ENCODE results near the gene SBK3. TPM values are rescaled to one million over a fixed set of nuclear protein-coding genes. Genes with fewer than 3 reads are reported as not detected.

The SBK3 gene
- total RNA-seq, 1 experiment from 2014 or later: not detected

GRCh38 chr19:55552206-55552605, 6.9 kb upstream of the SBK3 start:
- Mint-ChIP-seq H3K27ac (ENCODE audit: low read depth, unreplicated experiment) (no peak overlapping the region), H3K4me3 (ENCODE audit: unreplicated experiment) (no peak overlapping the region), H3K36me3 (ENCODE audit: insufficient read depth, unreplicated experiment) (no peaks in the 10 kb centered on the region), H3K4me1 (ENCODE audit: insufficient read depth, unreplicated experiment) (peaks cover 13% of the 10 kb centered on the region), H3K27me3 (ENCODE audit: insufficient read depth, unreplicated experiment) (no peaks in the 10 kb centered on the region), H3K9me3 (ENCODE audit: unreplicated experiment) (no peaks in the 10 kb centered on the region)
- no TSS peak for BruUV-seq (replicated peaks)
- CTCF ChIA-PET: interaction anchor here (1.1 kb wide), 1 partner anchor 35 kb away, joined by 5 read pairs; no protein-coding TSS in a partner anchor
- TF ChIP-seq CTCF (IDR thresholded peaks at IDR 0.05; ENCODE audit: unreplicated experiment): no peak
- DNase-seq (ENCODE audit: unreplicated experiment): no peak
- intact Hi-C loops (cut with micrococcal nuclease): no loop called here
- POLR2A ChIA-PET: no interaction called here

DNA sequence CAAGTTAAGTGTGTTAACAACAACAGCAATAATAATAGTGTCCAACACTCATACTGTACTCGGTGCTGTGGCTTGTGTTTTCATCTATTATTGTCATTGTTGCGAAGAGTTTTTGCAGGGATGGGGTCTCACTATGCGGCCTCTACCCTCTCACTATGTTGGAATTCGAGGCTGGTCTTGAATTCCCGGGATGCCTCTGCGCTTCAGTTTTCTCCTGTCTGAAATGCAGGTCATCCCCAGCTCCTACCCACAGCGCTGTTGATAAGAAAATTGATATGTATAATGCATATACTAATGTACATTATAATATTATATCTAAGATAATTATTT, 4.9 kb upstream of the SBK3 start:
- Mint-ChIP-seq H3K4me1 (ENCODE audit: insufficient read depth, unreplicated experiment) (peaks cover 17% of the 10 kb centered on the region), H3K27me3 (ENCODE audit: insufficient read depth, unreplicated experiment) (peaks cover 12% of the 10 kb centered on the region), H3K4me3 (ENCODE audit: unreplicated experiment) (no peak overlapping the region), H3K36me3 (ENCODE audit: insufficient read depth, unreplicated experiment) (no peaks in the 10 kb centered on the region), H3K27ac (ENCODE audit: low read depth, unreplicated experiment) (no peak overlapping the region), H3K9me3 (ENCODE audit: unreplicated experiment) (no peaks in the 10 kb centered on the region)
- no TSS peak for BruUV-seq (replicated peaks)
- intact Hi-C loops (cut with micrococcal nuclease): no loop called here
- TF ChIP-seq CTCF (IDR thresholded peaks at IDR 0.05; ENCODE audit: unreplicated experiment): no peak
- no peak for DNase-seq (ENCODE audit: unreplicated experiment)
- ChIA-PET CTCF (no interaction called here), POLR2A (interaction anchor here (0.5 kb wide), 1 partner anchor 389 kb away, joined by 3 read pairs; no protein-coding TSS in a partner anchor)

GRCh38 chr19:55549500-55550320, 4.4 kb upstream of the SBK3 start:
- ChIA-PET POLR2A (interaction anchor here (0.5 kb wide), 1 partner anchor 389 kb away, joined by 3 read pairs; no protein-coding TSS in a partner anchor), CTCF (no interaction called here)
- DNase-seq (ENCODE audit: unreplicated experiment): peak; percentile 61
- intact Hi-C loops (cut with micrococcal nuclease): no loop called here
- Mint-ChIP-seq H3K36me3 (ENCODE audit: insufficient read depth, unreplicated experiment) (no peaks in the 10 kb centered on the region), H3K9me3 (ENCODE audit: unreplicated experiment) (no peaks in the 10 kb centered on the region), H3K27me3 (ENCODE audit: insufficient read depth, unreplicated experiment) (peaks cover 14% of the 10 kb centered on the region), H3K4me3 (ENCODE audit: unreplicated experiment) (no peak overlapping the region), H3K4me1 (ENCODE audit: insufficient read depth, unreplicated experiment) (peaks cover 22% of the 10 kb centered on the region), H3K27ac (ENCODE audit: low read depth, unreplicated experiment) (peak overlapping the region; percentile 31)
- no TSS peak for BruUV-seq (replicated peaks)
- TF ChIP-seq CTCF (IDR thresholded peaks at IDR 0.05; ENCODE audit: unreplicated experiment): no peak

- no peak overlapping the region for H3K4me3 Mint-ChIP-seq (ENCODE audit: unreplicated experiment)
- H3K36me3 Mint-ChIP-seq (ENCODE audit: insufficient read depth, unreplicated experiment): no peaks in the 10 kb centered on the region
- no peak for TF ChIP-seq CTCF (IDR thresholded peaks at IDR 0.05; ENCODE audit: unreplicated experiment)
- intact Hi-C loops (cut with micrococcal nuclease): no loop called here
- POLR2A ChIA-PET: interaction anchor here (0.6 kb wide), 1 partner anchor 52 kb away, joined by 3 read pairs; no protein-coding TSS in a partner anchor
- peaks cover 14% of the 10 kb centered on the region for H3K27me3 Mint-ChIP-seq (ENCODE audit: insufficient read depth, unreplicated experiment)
- BruUV-seq (replicated peaks): no TSS peak
- peak overlapping the region; percentile 35 for H3K27ac Mint-ChIP-seq (ENCODE audit: low read depth, unreplicated experiment)
- peaks cover 13% of the 10 kb centered on the region for H3K4me1 Mint-ChIP-seq (ENCODE audit: insufficient read depth, unreplicated experiment)
- H3K9me3 Mint-ChIP-seq (ENCODE audit: unreplicated experiment): peaks cover 14% of the 10 kb centered on the region
- peak; percentile 59 for DNase-seq (ENCODE audit: unreplicated experiment)
- CTCF ChIA-PET: interaction anchor here (0.6 to 1.5 kb wide), 6 partner anchors 21 to 295 kb away, joined by 3 to 7 read pairs (median 3); partner anchors contain the start of gene ZNF579
Observed at GRCh38 chr19:55546822-55547614, 1.7 kb upstream of the SBK3 start.
